ENCODE data around the gene ARID1B. TPM values are rescaled to one million over a fixed set of nuclear protein-coding genes. Genes with fewer than 3 reads are reported as not detected.

The ARID1B gene
- total and polyA plus RNA-seq, 11 donors: 15.3 to 76.1 (median 40.7) TPM

- WGBS, 4 donors: 72 to 79% (median 78%) methylated on average over 4 of the region's 4 CpGs
- H3K36me3 ChIP-seq: no peaks in the 10 kb centered on the region
- TF ChIP-seq POLR2A (IDR thresholded peaks at IDR 0.05) (no peak), CTCF (IDR thresholded peaks at IDR 0.05) (no peak)
- intact Hi-C loops (cut with DNase I): no loop called here
- H3K9me3 ChIP-seq: no peaks in the 10 kb centered on the region
- no peak overlapping the region for H3K4me3 ChIP-seq
- H3K4me1 ChIP-seq: peaks cover 0 to 52% (median 30%) of the 10 kb centered on the region in 12 donors
- H3K27ac ChIP-seq: no peak overlapping the region
- no peaks in the 10 kb centered on the region for H3K27me3 ChIP-seq
- DNase-seq (no peak), ATAC-seq (no peak)
Measured at GRCh38 chr6:156924246-156924645, 147.1 kb downstream of the ARID1B start.

- 85 to 94% (median 91%) methylated on average over 2 of the region's 2 CpGs for WGBS, 4 donors
- ATAC-seq (no peak), DNase-seq (no peak)
- intact Hi-C loops (cut with DNase I): no loop called here
- no peak for TF ChIP-seq POLR2A (IDR thresholded peaks at IDR 0.05)
- no peak for TF ChIP-seq CTCF (IDR thresholded peaks at IDR 0.05)
- H3K27me3 ChIP-seq: no peaks in the 10 kb centered on the region
- H3K36me3 ChIP-seq: no peaks in the 10 kb centered on the region
- H3K4me1 ChIP-seq: peaks cover 0 to 51% (median 25%) of the 10 kb centered on the region in 12 donors
- H3K27ac ChIP-seq: no peak overlapping the region
- H3K9me3 ChIP-seq: no peaks in the 10 kb centered on the region
- H3K4me3 ChIP-seq: no peak overlapping the region
Measured at GRCh38 chr6:156925026-156925425, 147.8 kb downstream of the ARID1B start.

- no peak for ATAC-seq
- intact Hi-C loops (cut with DNase I): no loop called here
- Histone ChIP-seq H3K4me3 (no peak overlapping the region), H3K27me3 (no peaks in the 10 kb centered on the region), H3K27ac (no peak overlapping the region), H3K36me3 (no peaks in the 10 kb centered on the region), H3K4me1 (peaks cover 0 to 51% (median 26%) of the 10 kb centered on the region in 12 donors), H3K9me3 (no peaks in the 10 kb centered on the region)
- WGBS, 4 donors: 63 to 75% (median 72%) methylated on average over 3 of the region's 3 CpGs
- TF ChIP-seq CTCF (IDR thresholded peaks at IDR 0.05) (no peak), POLR2A (IDR thresholded peaks at IDR 0.05) (no peak)
- DNase-seq: no peak
Measured at GRCh38 chr6:156925718-156926607, 148.8 kb downstream of the ARID1B start.

GRCh38 chr6:156928126-156928525, 150.9 kb downstream of the ARID1B start:
- WGBS, 4 donors: 90 to 97% (median 93%) methylated on average over 8 of the region's 8 CpGs
- no peaks in the 10 kb centered on the region for H3K9me3 ChIP-seq
- peaks cover 0 to 68% (median 33%) of the 10 kb centered on the region in 12 donors for H3K4me1 ChIP-seq

More at GRCh38 chr6:156928126-156928525, 150.9 kb downstream of the ARID1B start:
- no peaks in the 10 kb centered on the region for H3K27me3 ChIP-seq
- intact Hi-C loops (cut with DNase I): no loop called here
- H3K36me3 ChIP-seq: no peaks in the 10 kb centered on the region
- no peak overlapping the region for H3K4me3 ChIP-seq
- DNase-seq (no peak), ATAC-seq (no peak)
- H3K27ac ChIP-seq: no peak overlapping the region
- TF ChIP-seq CTCF (IDR thresholded peaks at IDR 0.05) (no peak), POLR2A (IDR thresholded peaks at IDR 0.05) (no peak)
